ENCODE measurements around the gene TKTL1. TPM values are rescaled to one million over a fixed set of nuclear protein-coding genes. Genes with fewer than 3 reads are reported as not detected.

The TKTL1 gene
- total RNA-seq, 1 donor from 2014 or later, result not detected

- Mint-ChIP-seq H3K4me3 (ENCODE audit: unreplicated experiment) (no peak overlapping the region), H3K36me3 (ENCODE audit: unreplicated experiment) (peaks cover 8% of the 10 kb centered on the region), H3K27me3 (ENCODE audit: unreplicated experiment) (no peaks in the 10 kb centered on the region), H3K9me3 (ENCODE audit: unreplicated experiment) (no peaks in the 10 kb centered on the region), H3K27ac (ENCODE audit: unreplicated experiment) (no peak overlapping the region), H3K4me1 (ENCODE audit: unreplicated experiment) (peaks cover 2% of the 10 kb centered on the region)
- no peak for TF ChIP-seq CTCF (IDR thresholded peaks at IDR 0.05)
- no peak for DNase-seq (ENCODE audit: extremely low spot score, unreplicated experiment)
Measured at GRCh38 chrX:154354516-154354915, 58.9 kb downstream of the TKTL1 start.

- Mint-ChIP-seq H3K36me3 (ENCODE audit: unreplicated experiment) (peaks cover 8% of the 10 kb centered on the region), H3K27me3 (ENCODE audit: unreplicated experiment) (no peaks in the 10 kb centered on the region), H3K9me3 (ENCODE audit: unreplicated experiment) (no peaks in the 10 kb centered on the region), H3K4me3 (ENCODE audit: unreplicated experiment) (no peak overlapping the region), H3K27ac (ENCODE audit: unreplicated experiment) (no peak overlapping the region), H3K4me1 (ENCODE audit: unreplicated experiment) (peaks cover 2% of the 10 kb centered on the region)
- no peak for DNase-seq (ENCODE audit: extremely low spot score, unreplicated experiment)
- TF ChIP-seq CTCF (IDR thresholded peaks at IDR 0.05), result no peak
Measured at GRCh38 chrX:154355094-154355775, 59.6 kb downstream of the TKTL1 start.

GRCh38 chrX:154355776-154356140, 60.2 kb downstream of the TKTL1 start:
- Mint-ChIP-seq H3K4me1 (ENCODE audit: unreplicated experiment) (peaks cover 2% of the 10 kb centered on the region), H3K4me3 (ENCODE audit: unreplicated experiment) (no peak overlapping the region), H3K27me3 (ENCODE audit: unreplicated experiment) (no peaks in the 10 kb centered on the region), H3K9me3 (ENCODE audit: unreplicated experiment) (no peaks in the 10 kb centered on the region), H3K27ac (ENCODE audit: unreplicated experiment) (no peak overlapping the region), H3K36me3 (ENCODE audit: unreplicated experiment) (peaks cover 8% of the 10 kb centered on the region)
- DNase-seq (ENCODE audit: extremely low spot score, unreplicated experiment), result no peak
- TF ChIP-seq CTCF (IDR thresholded peaks at IDR 0.05), result no peak

GRCh38 chrX:154356596-154356995, 61.0 kb downstream of the TKTL1 start:
- no peak overlapping the region for H3K4me3 Mint-ChIP-seq (ENCODE audit: unreplicated experiment)
- H3K36me3 Mint-ChIP-seq (ENCODE audit: unreplicated experiment), result peaks cover 7% of the 10 kb centered on the region
- no peak for DNase-seq (ENCODE audit: extremely low spot score, unreplicated experiment)
- peaks cover 2% of the 10 kb centered on the region for H3K4me1 Mint-ChIP-seq (ENCODE audit: unreplicated experiment)
- no peaks in the 10 kb centered on the region for H3K27me3 Mint-ChIP-seq (ENCODE audit: unreplicated experiment)
- H3K27ac Mint-ChIP-seq (ENCODE audit: unreplicated experiment), result peak overlapping the region; percentile 38
- no peak for TF ChIP-seq CTCF (IDR thresholded peaks at IDR 0.05)
- H3K9me3 Mint-ChIP-seq (ENCODE audit: unreplicated experiment), result no peaks in the 10 kb centered on the region

GRCh38 chrX:154357205-154357604, 61.6 kb downstream of the TKTL1 start:
- DNase-seq (ENCODE audit: extremely low spot score, unreplicated experiment), result no peak
- TF ChIP-seq CTCF (IDR thresholded peaks at IDR 0.05), result no peak
- Mint-ChIP-seq H3K4me1 (ENCODE audit: unreplicated experiment) (peaks cover 2% of the 10 kb centered on the region), H3K27ac (ENCODE audit: unreplicated experiment) (no peak overlapping the region), H3K27me3 (ENCODE audit: unreplicated experiment) (no peaks in the 10 kb centered on the region), H3K36me3 (ENCODE audit: unreplicated experiment) (peaks cover 6% of the 10 kb centered on the region), H3K4me3 (ENCODE audit: unreplicated experiment) (no peak overlapping the region), H3K9me3 (ENCODE audit: unreplicated experiment) (no peaks in the 10 kb centered on the region)

Measured in osteocyte (in vitro differentiated cells).